T-helper 2 cell treated with Interferon-gamma antibody and Interleukin-4, amounts not matched to agents 5 μg/mL and 100 μg/mL, for 36 hours (primary cell): Measurements from ENCODE around the gene LILRB5.
A peak's percentile ranks its signal among the peaks of the same experiment; 100 is the strongest.

Experiments used
- DNase-seq: peaks from one replicate; pipeline ENCODE4 v3.0.0; 2021; ENCODE audit warnings: low spot score
- H3K27ac Mint-ChIP-seq: one replicate; pipeline ENCODE4 v1.8.0; 2021; ENCODE audit warnings: mild to moderate bottlenecking, mixed read lengths
- H3K27me3 Mint-ChIP-seq: one replicate; pipeline ENCODE4 v1.8.0; 2021; ENCODE audit warnings: low read depth, mixed read lengths
- H3K36me3 Mint-ChIP-seq: one replicate; pipeline ENCODE4 v1.8.0; 2021; ENCODE audit warnings: low read depth, mixed read lengths
- H3K4me1 Mint-ChIP-seq: one replicate; pipeline ENCODE4 v1.8.0; 2021; ENCODE audit warnings: low read depth, mixed read lengths
- H3K4me3 Mint-ChIP-seq: one replicate; pipeline ENCODE4 v1.8.0; 2022; ENCODE audit warnings: mild to moderate bottlenecking, moderate library complexity, mixed read lengths
- H3K9me3 Mint-ChIP-seq: one replicate; pipeline ENCODE4 v1.8.0; 2021; ENCODE audit warnings: mixed read lengths

Gene LILRB5

GRCh38 chr19:54266133-54266532, 9.1 kb upstream of the LILRB5 start:
- Mint-ChIP-seq H3K36me3 (no peaks in the 10 kb centered on the region), H3K27ac (no peak overlapping the region), H3K9me3 (no peaks in the 10 kb centered on the region), H3K4me1 (no peaks in the 10 kb centered on the region), H3K27me3 (peaks cover 13% of the 10 kb centered on the region), H3K4me3 (no peak overlapping the region)
- DNase-seq = peak; percentile 50

GRCh38 chr19:54262470-54262869, 5.4 kb upstream of the LILRB5 start:
- Mint-ChIP-seq H3K36me3 (no peaks in the 10 kb centered on the region), H3K27ac (no peak overlapping the region), H3K4me1 (no peaks in the 10 kb centered on the region), H3K27me3 (peaks cover 10% of the 10 kb centered on the region), H3K4me3 (no peak overlapping the region), H3K9me3 (no peaks in the 10 kb centered on the region)
- DNase-seq = no peak

DNA sequence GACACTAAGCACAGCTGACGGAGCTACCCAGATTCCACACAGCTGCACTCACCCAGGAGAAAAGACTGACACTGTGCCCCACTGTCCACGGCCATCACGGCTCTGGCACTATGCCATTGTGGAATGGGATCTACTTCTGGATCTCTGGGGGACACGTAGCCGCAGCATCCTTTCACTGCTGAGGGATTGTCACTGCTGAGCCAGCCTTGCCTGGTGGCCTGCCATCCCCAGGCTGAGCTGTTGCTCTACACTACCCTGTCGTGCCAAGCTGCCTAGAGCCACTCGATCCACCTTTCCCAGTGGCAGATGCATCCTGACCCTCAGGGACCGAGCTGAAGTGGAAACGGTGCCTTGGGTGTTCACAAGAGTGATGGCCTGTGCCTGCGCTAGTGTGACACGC, 5.0 kb upstream of the LILRB5 start:
- DNase-seq = no peak
- Mint-ChIP-seq H3K4me3 (no peak overlapping the region), H3K4me1 (no peaks in the 10 kb centered on the region), H3K9me3 (no peaks in the 10 kb centered on the region), H3K27ac (no peak overlapping the region), H3K36me3 (no peaks in the 10 kb centered on the region), H3K27me3 (peaks cover 10% of the 10 kb centered on the region)

DNA sequence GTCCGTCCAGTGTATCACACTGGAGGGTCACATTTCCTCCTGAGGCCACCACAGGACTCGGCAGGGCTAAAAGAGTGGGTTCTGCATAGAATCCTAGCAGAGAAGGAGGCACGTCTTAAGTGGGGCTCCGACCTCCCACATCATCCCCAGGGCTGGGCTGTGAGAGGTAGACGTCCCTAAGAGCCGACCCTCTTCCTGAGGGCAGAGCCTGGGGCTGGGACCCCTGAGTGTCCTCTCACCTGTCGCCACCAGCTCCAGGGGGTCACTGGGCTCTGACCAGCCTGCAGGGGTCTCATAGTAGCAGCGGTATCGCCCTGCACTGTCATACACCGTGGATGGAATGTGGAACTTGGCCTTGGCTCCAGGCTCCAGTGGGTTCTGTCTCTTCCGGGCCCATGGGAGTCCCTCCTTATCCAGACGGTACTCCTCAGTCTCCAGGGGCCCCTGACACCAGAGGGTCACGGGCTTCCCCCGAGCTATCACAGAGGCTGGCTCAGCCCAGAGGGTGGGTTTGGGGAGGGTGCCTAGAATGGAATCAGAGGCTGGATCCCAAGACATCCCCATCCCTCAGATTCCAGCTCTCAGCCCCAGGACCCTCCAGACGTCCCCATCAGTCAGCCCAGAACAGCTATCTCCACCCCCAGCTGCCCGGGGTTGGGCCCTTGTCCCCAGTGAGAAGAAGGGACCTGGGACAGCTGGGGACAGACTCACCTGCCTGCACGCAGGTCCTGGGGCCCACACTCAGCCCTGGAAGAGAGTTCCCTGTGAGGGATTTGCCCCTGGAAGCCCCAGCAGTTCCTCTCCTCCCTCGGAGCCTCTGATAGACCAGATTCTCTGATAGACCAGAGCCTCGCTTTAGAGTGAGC, 590 bp downstream of the LILRB5 start:
- DNase-seq = no peak
- no peaks in the 10 kb centered on the region for H3K36me3 Mint-ChIP-seq
- H3K27ac Mint-ChIP-seq = no peak overlapping the region
- no peaks in the 10 kb centered on the region for H3K4me1 Mint-ChIP-seq
- H3K27me3 Mint-ChIP-seq = peaks cover 2% of the 10 kb centered on the region
- no peaks in the 10 kb centered on the region for H3K9me3 Mint-ChIP-seq
- no peak overlapping the region for H3K4me3 Mint-ChIP-seq

DNA sequence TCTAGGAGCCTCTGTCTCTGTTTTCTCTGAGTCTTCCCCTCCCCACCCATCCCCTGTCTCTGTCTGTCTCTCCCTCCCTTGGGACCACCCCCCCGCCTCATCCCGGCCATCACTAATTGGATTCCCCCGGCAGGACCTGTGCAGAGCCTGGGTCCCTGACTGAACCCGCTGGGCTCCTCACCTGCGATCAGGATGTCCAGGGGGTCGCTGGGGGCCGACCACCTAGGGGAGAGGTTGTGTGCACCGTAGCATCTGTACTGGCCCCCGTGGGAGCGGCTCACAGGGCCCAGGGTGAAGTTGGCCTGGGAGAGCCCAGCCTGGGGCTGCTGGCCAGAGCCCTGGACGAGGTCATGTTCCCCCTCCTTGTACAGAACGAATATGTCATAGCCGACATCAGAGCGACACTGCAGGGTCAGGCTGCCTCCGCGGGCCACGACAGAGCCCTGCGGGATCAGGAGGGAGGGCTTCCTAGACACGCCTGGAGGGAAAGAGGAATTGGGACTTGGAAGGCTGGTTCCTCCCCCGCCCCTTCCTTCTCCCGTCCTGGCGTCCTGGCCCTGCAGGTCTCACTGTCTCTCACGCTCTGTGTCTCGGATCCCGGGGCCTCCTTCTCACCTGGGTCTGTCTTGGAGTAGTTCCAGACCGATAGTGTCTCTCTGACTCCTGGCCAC, 1.8 kb downstream of the LILRB5 start:
- Mint-ChIP-seq H3K36me3 (no peaks in the 10 kb centered on the region), H3K4me1 (no peaks in the 10 kb centered on the region), H3K27me3 (no peaks in the 10 kb centered on the region), H3K27ac (no peak overlapping the region), H3K9me3 (no peaks in the 10 kb centered on the region), H3K4me3 (no peak overlapping the region)
- DNase-seq = no peak

DNA sequence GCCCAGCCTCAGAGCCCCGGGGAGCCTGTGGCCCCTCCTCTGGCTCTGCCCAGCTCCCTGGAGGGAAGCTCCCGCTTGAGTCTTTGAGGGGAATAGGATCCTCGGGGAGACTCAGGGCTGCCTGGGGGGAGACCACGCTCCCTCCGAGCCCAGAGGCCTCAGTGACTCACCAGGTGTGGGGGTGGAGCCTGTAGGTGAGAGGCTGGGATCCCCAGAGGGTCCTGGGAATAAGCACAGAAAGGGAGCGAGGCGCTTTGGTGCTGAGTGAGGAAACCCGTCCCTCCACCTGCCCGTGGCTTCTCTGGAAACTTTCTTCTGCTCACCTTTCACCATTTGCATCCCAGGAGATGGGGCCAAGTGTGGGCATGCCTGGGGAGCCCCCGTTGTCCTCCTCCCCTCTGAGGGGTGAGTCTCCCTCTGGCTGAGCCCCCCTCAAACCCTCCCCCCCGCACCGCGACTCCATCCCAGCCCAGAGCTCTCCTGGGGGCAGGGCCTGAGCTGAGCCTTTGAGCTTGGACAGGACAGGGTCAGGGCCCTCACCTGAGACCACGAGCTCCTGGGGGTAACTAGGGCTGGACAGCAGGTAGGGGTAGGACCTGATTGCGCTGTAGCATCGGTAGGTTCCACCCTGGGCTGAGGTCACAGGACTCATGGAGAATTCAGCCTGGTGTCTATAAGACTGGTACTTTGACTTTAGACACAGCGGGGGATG, 2.7 kb downstream of the LILRB5 start:
- Mint-ChIP-seq H3K27me3 (no peaks in the 10 kb centered on the region), H3K36me3 (no peaks in the 10 kb centered on the region), H3K4me3 (no peak overlapping the region), H3K4me1 (no peaks in the 10 kb centered on the region), H3K9me3 (no peaks in the 10 kb centered on the region), H3K27ac (no peak overlapping the region)
- no peak for DNase-seq

GRCh38 chr19:54253331-54254194, 3.5 kb downstream of the LILRB5 start:
- DNase-seq = no peak
- no peaks in the 10 kb centered on the region for H3K4me1 Mint-ChIP-seq
- H3K36me3 Mint-ChIP-seq = no peaks in the 10 kb centered on the region
- no peaks in the 10 kb centered on the region for H3K27me3 Mint-ChIP-seq
- no peak overlapping the region for H3K27ac Mint-ChIP-seq
- no peaks in the 10 kb centered on the region for H3K9me3 Mint-ChIP-seq
- no peak overlapping the region for H3K4me3 Mint-ChIP-seq

DNA sequence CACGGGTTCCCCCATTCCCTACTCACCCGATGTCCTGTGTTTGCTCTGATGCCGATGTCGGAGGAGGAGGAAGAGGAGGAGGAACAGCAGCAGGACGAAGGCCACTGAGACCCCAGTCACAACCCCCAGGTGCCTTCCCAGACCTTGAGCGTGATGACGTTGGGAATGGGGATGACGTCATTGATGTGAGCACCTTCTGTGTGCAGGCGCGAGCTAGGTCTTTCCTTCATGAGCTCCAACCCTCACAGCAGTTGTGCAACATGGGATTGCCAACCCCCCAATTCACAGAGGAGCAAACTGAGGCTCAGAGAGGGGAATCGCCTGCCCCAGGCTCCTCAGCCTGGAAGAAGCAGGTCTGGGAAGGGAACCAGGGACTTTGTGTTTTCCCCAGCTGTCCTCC, 4.2 kb downstream of the LILRB5 start:
- Mint-ChIP-seq H3K4me3 (no peak overlapping the region), H3K36me3 (no peaks in the 10 kb centered on the region), H3K9me3 (no peaks in the 10 kb centered on the region), H3K4me1 (peaks cover 6% of the 10 kb centered on the region), H3K27me3 (peaks cover 1% of the 10 kb centered on the region), H3K27ac (no peak overlapping the region)
- DNase-seq = no peak

DNA sequence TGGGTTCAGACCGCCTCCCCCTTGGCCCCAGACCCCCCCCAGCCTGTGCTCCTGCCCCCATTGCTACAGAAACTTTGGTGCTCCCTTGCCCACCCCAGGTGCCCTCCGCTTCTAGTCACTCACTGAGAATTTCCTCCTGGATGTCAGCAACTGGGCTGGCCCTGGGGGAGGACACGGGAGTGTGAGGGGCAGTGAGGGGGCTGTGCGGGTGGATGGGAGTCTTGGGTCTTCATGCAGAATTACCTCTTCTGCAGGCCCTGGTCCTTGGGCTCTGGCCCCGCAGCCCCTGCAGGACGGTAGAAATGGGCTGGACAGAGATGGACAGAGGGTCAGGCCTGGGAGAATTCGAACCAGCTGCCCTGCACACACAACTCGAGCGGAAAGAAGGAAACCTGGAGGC, 4.8 kb downstream of the LILRB5 start:
- Mint-ChIP-seq H3K27ac (no peak overlapping the region), H3K9me3 (no peaks in the 10 kb centered on the region), H3K27me3 (peaks cover 4% of the 10 kb centered on the region), H3K4me1 (peaks cover 11% of the 10 kb centered on the region), H3K4me3 (no peak overlapping the region), H3K36me3 (no peaks in the 10 kb centered on the region)
- no peak for DNase-seq

DNA sequence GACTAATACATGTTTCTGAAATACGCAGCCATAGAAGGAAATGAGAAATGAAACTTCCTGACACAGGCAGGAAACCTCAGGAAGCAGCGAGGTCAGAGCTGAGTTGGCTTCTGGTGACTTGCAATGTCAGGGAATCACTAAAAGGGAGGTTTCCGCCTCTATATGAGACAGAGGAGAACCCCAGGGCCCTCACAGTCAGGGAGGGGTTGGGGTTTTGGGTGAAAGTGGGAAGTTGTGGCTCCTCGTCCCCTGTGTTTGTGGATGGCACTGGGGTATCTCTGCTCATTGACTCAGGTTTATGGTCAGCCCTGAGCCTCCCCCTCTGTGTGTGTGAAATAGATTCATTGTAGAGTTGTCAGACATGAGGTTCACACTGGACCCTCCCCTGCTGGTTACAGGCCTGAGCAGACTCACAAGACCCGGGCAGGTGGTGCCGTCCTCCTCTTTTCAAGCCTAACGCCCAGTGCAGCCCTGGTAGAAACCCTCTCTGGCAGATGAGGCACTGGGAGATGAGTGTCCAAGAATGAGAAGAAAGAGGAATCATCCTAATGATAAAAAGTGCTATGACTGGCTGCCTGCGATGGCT, 9.0 kb downstream of the LILRB5 start:
- peak overlapping the region; percentile 60 for H3K4me3 Mint-ChIP-seq

DNA sequence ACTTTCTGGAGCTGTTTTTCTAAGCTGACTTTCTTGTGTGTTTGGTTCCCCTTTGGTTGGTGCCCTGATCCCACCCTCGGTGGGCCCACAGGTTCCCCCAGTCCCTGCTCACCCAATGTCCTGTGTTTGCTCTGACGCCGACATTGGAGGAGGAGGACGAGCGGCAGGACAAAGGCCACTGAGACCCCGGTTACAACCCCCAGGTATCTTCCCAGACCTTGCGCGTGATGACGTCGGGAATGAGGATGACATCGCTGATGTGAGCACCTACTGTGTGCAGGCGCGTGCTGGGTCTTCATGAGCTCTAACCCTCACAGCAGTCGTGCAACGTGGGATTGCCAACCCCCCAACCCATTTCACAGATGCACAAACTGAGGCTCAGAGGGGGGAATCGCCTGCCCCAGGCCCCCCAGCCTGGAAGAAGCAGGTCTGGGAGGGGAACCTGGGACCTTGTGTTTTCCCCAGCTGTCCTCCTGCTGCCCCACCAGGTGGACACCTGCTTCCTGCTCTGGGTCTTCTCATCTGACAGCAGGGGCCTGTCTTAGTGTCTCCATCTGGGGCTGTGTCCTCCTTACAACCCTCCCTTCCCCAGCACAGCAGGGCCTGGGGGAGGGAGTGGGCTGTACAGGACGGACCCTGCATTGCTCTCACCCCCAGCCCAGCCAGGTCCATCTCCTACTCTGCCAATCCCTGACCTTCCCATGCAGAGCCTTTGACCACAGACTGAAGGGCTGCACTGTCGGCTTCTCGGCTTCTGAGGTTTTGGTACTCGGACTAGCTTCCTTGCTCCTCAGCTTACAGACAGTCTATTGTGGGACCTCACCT, 9.8 kb downstream of the LILRB5 start:
- H3K27ac Mint-ChIP-seq = peak overlapping the region; percentile 58
- no peaks in the 10 kb centered on the region for H3K36me3 Mint-ChIP-seq
- H3K4me1 Mint-ChIP-seq = peaks cover 11% of the 10 kb centered on the region
- no peaks in the 10 kb centered on the region for H3K9me3 Mint-ChIP-seq
- no peak for DNase-seq
- H3K4me3 Mint-ChIP-seq = peak overlapping the region; percentile 60
- H3K27me3 Mint-ChIP-seq = peaks cover 4% of the 10 kb centered on the region

More for the DNA sequence above, 9.0 kb downstream of the LILRB5 start:
- no peaks in the 10 kb centered on the region for H3K36me3 Mint-ChIP-seq
- H3K27ac Mint-ChIP-seq = peak overlapping the region; percentile 58
- peaks cover 4% of the 10 kb centered on the region for H3K27me3 Mint-ChIP-seq
- peak; percentile 68 for DNase-seq
- H3K4me1 Mint-ChIP-seq = peaks cover 11% of the 10 kb centered on the region
- H3K9me3 Mint-ChIP-seq = no peaks in the 10 kb centered on the region

GRCh38 chr19:54245936-54246335, 11.1 kb downstream of the LILRB5 start:
- Mint-ChIP-seq H3K27ac (no peak overlapping the region), H3K36me3 (no peaks in the 10 kb centered on the region), H3K4me3 (no peak overlapping the region), H3K27me3 (peaks cover 4% of the 10 kb centered on the region), H3K4me1 (peaks cover 11% of the 10 kb centered on the region), H3K9me3 (no peaks in the 10 kb centered on the region)
- DNase-seq = no peak
